HG03045 (cell line): ENCODE measurements around the gene ZNF668.
"Not testable (repeated sequence)": the region's sequence is repeated elsewhere in the genome, so short reads cannot be mapped to it uniquely, and the experiment has no call there.

Experiments
- ATAC-seq: cut with Tn5 transposase; IDR thresholded peaks from one replicate; pipeline ENCODE4 v1.9.1; 2021; ENCODE audit warnings: mild to moderate bottlenecking, moderate library complexity; ENCODE audit not compliant: unreplicated experiment

ZNF668 gene

GRCh38 chr16:31061126-31061812, 12.8 kb downstream of the ZNF668 start:
- no peak for ATAC-seq

DNA sequence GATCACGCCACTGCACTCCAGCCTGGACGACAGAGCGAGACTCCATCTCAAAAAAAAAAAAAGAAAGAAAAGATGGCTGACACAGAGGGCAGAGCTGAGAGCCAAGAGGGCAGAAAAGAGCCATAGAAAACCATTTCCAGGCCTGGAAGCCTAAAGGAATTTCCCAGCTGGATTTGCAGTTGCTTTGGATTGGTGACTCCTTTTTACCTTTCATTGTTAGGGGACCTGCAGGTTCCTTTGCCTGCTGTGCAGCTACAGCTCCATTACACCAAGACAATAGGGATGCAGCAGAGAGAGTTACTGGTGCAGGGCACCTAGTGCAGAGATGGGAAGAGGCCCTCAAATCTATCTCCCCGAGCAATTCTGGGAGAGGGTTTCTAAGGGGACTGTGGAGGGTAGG, 18.4 kb downstream of the ZNF668 start:
- no peak for ATAC-seq

DNA sequence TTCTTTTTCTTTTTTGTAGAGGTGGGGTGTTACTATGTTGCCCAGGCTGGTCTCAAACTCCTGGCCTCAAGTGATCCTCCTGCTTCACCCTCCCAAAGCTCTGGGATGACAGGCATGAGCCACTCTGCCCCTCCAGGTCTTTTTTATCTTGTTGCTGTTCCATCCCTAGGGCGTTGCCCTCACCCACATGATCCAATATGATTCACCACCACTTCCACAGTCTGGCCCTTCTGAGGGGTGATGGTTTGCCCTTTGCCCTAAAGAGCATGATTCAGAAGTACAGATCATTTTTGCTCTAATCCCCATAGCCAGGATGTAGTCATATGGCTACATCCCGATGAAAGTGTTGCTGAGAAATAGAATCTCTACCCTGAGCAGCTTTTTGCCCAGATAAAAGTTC, 21.9 kb downstream of the ZNF668 start:
- ATAC-seq = no peak

DNA sequence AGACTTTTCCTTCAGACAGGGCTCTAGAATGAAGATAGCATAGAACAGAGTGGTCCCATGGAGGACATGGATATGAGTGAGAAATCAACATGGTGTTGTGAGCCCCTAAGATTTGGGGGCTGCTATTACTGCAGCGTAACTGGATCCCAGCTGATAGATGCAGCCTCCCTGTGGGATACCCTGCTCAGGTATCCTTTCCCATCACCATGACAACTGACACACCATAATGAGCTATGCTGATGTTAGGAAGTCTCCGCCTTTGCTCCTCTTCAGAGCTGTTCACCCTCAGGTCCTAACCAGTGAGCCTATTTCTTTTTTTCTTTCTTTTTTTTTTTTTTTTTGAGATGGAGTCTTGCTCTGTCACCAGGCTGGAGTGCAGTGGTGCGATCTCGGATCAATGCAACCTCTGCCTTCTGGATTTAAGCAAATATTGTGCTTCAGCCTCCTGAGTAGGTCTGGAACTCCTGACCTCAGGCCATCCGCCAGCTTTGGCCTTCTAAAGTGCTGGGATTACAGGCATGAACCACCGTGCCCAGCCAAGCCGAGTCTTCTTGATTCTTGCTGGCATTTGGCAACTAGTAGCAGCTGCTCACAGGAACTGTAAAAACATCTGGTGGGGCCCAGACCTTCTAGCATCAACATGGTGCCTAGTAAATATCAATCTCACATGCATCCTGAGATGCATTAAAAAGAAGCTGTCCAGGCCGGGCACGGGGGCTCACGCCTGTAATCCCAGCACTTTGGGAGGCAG, 23.6 kb downstream of the ZNF668 start:
- no peak for ATAC-seq

DNA sequence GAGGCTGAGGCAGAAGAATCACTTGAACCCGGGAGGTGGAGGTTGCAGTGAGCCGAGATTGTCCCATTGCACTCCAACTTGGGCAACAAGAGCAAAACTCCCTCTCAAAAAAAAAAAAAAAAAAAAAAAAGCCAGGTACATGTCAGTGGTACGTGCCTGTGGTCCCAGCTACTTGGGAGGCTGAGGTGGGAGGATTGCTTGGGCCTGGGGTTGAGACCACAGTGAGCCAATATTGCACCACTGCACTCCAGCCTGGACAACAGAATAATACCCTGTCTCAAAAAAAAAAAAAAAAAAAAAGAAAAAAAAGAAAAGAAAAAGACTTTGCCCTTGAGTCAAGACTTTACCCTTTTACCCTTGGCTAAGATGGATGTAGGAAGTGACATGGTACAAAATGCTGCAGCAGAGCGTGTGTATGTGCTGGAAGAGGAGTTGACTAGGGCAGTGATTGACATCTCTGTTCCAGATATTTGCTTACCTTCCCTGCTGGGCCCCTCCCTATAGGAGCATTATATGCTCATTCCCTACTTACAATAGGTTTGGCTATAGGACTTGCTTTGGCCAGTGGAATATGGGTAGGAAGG, 30.1 kb downstream of the ZNF668 start:
- ATAC-seq = no peak

- no peak for ATAC-seq
These were observed 30.7 kb downstream of the ZNF668 start for GRCh38 chr16:31043352-31043751.

GRCh38 chr16:31042866-31043265, 31.2 kb downstream of the ZNF668 start:
- ATAC-seq = no peak

GRCh38 chr16:31038993-31039392, 35.0 kb downstream of the ZNF668 start:
- ATAC-seq = no peak

DNA sequence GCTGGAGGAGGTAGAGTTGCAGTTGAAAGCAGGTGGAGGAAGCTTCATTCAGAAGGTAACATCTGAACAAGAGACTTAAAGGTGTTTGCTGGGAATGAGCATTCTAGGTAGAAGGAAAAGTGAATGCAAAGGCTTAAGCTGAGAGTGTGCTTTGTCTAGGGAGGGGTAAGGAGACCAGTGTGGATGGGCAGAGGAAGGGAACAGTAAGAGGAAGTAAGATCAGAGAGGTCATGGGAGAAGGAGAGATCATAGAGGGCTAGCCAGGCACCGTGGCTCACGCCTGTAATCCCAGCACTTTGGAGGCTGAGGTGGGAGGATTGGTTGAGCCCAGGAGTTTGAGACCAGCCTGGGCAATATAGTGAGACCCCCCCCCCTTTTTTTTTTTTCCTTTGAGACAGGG, 37.3 kb downstream of the ZNF668 start:
- no peak for ATAC-seq

DNA sequence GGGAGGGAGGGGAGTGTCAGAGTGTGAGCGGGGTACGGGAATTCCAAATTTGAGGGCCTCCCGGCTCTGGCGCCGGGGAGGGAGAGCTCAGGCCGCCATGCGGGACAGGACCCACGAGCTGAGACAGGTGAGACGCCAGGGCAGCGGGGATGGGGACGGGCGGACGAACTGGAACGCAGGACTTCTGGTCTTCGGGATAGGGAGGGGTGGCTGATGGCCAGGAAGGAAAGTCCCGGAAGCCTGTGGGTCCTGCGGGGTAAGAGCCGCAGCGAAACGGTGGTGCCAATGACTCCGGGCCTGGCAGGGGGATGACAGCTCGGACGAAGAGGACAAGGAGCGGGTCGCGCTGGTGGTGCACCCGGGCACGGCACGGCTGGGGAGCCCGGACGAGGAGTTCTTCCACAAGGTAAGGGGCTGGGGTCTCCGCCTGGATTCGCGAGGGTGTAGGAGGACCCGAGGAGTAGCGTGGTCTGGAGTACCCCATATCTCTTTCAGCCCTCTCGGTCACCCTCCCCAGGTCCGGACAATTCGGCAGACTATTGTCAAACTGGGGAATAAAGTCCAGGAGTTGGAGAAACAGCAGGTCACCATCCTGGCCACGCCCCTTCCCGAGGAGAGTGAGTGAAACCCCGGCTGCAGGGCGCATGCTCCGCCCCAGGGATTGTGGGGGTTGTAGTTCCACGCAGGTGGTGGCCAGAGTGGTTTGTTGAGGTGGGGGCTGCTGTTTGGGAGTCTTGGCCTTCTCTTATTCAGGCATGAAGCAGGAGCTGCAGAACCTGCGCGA, 40.1 kb downstream of the ZNF668 start:
- peak; percentile 45 for ATAC-seq

DNA sequence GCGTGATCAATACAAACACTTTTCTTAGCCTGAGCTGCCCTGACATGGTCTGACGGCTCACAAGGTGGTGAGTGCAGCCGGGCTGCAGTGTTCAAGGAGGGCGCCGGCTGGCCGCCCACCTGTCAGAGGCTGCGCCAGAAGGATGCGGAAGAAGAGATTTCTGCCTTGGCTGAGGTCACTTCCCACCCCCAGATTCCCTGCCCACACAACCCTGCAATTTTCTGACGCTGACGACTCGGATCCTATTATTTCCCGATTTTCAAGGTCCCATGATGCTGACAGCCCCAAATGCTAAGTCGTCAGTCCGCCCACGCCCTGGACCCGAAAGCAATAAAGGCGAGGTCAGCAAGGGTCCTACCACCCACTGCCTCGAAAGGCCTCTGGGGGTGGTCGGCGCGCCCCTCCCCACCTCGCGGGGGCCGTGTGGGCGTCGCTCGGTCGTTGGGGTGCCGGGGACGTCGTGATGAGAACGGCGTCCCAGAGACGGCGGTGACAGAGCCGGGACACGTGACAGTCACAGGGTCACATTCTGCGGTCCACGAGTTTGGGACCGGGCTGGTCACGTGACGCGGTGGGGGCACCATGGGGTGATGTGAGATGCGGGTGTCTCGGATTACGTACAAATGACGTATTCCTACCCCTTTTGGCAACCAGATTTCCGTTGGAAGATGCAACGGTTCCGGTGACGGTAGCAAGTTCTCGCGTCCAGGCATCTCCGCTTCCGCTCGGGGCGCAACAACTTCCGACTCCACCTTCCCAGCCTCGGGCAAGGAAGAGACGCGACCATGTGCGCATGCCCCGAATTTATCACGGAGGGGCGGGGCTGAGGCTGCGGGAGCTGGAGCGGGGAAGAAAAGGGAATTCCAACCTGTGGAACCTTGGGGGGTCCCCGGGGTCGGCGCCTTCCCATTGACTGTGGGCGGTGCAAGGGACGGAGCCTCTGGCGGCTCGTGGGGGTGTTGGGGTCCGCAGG, 41.0 kb downstream of the ZNF668 start, which contains the start of gene STX4:
Gene STX4 (plus strand): TSS at position 823 of the 973 bp plus-strand sequence. CDS start 248 bp downstream, outside the sequence.
- ATAC-seq = peak; percentile 77

DNA sequence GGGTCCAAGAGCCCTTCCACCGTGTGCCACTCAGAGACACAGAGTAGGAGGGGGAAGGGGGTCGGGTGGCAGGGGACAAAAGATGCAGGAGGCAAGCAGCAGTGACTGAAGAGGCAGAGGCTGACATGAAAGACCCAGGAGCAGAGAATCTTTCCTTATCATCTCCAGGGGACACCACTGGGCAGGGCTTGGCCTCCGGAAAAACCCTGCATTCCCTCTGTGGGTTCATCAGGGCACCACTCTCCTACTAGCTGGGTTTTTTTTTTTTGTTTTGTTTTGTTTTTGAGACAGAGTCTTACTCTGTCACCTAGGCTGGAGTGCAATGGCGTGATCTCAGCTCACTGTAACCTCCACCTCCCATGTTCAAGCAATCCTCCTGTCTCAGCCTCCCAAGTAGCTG, 42.8 kb downstream of the ZNF668 start:
- no peak for ATAC-seq

GRCh38 chr16:31029272-31029671, 44.8 kb downstream of the ZNF668 start:
- ATAC-seq = no peak

DNA sequence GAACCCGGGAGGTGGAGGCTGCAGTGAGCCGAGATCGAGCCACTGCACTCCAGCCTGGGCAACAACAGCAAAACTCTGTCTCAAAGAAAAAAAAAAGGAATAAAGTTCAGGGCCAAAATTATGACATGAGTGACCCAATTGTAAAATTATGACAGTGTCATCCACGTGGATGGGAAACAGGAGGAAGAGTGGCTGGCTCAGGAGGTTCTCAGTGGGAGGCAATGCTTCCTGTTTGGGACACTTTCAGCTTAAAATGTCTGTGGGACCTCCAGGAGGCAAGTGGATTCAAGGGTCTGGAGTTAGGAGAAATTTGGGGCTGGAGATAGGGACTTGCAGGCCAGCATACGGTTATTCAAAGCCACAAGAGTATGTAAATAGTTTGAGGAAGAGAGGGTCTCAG, 48.7 kb downstream of the ZNF668 start:
- ATAC-seq = no peak

- ATAC-seq = no peak
These were observed 50.3 kb downstream of the ZNF668 start for GRCh38 chr16:31023627-31024226.

DNA sequence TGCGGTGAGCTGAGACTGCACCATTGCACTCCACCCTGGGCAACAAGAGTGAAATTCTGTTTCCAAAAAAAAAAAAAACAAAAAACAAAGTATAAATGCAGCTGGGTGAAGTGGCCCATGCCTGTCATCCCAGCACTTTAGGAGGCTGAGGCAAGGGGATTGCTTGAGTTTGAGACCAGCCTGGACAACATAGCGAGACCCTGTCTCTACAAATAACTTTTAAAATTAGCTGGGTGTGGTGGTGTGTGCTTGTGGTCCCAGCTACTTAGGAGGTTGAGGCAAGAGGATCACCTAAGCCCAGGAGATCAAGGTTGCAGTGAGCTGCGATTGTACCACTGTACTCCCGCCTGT, 50.8 kb downstream of the ZNF668 start:
- no peak for ATAC-seq

DNA sequence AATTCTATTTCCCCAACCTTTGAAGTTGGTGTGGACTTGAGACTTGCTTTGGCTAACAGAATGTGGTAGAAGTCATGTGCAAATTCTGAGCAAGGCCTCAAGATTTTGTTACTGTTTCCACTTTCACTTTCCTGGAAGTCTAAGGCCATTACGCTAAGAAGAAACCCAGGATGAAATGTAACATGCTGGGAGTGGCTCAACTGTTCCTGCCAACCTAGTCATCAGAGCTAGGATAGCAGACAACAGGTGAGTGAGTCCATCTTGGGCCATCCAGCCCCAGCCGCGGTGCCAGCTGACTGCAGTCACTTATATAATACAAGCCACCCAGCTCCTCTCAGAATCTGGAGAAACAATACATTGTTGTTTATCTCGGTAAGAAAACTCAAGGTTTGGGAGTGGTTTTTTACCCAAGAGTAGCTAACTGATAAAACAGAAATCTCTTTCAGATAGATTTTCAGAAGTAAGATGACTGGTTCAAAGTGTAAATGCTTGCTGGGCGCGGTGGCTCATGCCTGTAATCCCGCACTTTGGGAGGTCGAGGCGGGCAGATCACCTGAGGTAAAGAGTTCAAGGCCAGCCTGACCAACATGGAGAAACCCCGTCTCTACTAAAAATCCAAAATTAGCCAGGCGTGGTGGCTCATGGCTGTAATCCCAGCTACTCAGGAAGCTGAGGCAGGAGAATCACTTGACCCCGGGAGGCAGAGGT, 51.3 kb downstream of the ZNF668 start:
- no peak for ATAC-seq

DNA sequence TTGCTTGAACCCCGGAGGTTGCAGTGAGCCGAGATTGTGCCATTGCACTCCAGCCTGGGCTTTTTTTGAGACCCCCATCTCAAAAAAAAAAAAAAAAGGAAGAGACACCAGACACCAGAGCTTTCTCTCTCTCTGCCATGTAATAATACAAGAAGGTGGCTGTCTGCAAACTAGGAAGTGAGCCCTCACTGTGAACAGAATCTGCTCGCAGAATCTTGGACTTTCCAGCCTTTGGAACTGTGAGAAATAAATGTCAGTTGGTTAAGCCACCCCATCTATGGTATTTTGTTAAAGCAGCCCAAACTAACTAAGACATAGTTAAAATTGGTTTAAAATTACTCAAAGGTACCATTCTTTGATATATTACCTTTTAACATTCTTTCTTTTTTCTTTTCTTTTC, 53.5 kb downstream of the ZNF668 start:
- ATAC-seq = no peak

GRCh38 chr16:31017756-31018155, 56.3 kb downstream of the ZNF668 start:
- ATAC-seq = not testable (repeated sequence)
